DMS153 (cell line): Measurements from ENCODE around the gene MN1.

ENCODE experiments used
- DNase-seq: peaks from one replicate; lab custom pipeline; 2025; lab: John Stamatoyannopoulos, UW

The MN1 gene

GRCh38 chr22:27801616-27802345 lies at the start of gene MN1:
Gene MN1, minus strand, starts transcription at chr22:27801756. Its CDS starts 1,213 bp downstream, at chr22:27800543.
- DNase-seq, result no peak

GRCh38 chr22:27850000-27850521 lies 48.5 kb upstream of the MN1 start:
- DNase-seq, result no peak

GRCh38 chr22:27848005-27848404 lies 46.4 kb upstream of the MN1 start:
- no peak for DNase-seq

- DNase-seq, result no peak
These were observed 45.4 kb upstream of the MN1 start for GRCh38 chr22:27846910-27847309.

- no peak for DNase-seq
These were observed 44.7 kb upstream of the MN1 start for GRCh38 chr22:27846248-27846757.

GRCh38 chr22:27845644-27846043 lies 44.1 kb upstream of the MN1 start:
- DNase-seq, result no peak

GRCh38 chr22:27844656-27845591 lies 43.4 kb upstream of the MN1 start:
- DNase-seq, result no peak

GRCh38 chr22:27844256-27844655 lies 42.7 kb upstream of the MN1 start:
- no peak for DNase-seq

- no peak for DNase-seq
These were observed 41.9 kb upstream of the MN1 start for GRCh38 chr22:27843441-27843840.

GRCh38 chr22:27842669-27843431 lies 41.3 kb upstream of the MN1 start:
- no peak for DNase-seq

GRCh38 chr22:27842201-27842600 lies 40.6 kb upstream of the MN1 start:
- no peak for DNase-seq

GRCh38 chr22:27840436-27840835 lies 38.9 kb upstream of the MN1 start:
- DNase-seq, result no peak

GRCh38 chr22:27839057-27839660 lies 37.6 kb upstream of the MN1 start:
- DNase-seq, result no peak

GRCh38 chr22:27836181-27836580 lies 34.6 kb upstream of the MN1 start:
- no peak for DNase-seq

- DNase-seq, result no peak
These were observed 33.9 kb upstream of the MN1 start for GRCh38 chr22:27835446-27835845.

- no peak for DNase-seq
These were observed 33.0 kb upstream of the MN1 start for GRCh38 chr22:27834364-27835185.

- DNase-seq, result no peak
These were observed 32.2 kb upstream of the MN1 start for GRCh38 chr22:27833803-27834202.

GRCh38 chr22:27832606-27833005 lies 31.1 kb upstream of the MN1 start:
- no peak for DNase-seq

GRCh38 chr22:27829620-27830019 lies 28.1 kb upstream of the MN1 start:
- no peak for DNase-seq
